Parathyroid adenoma (tissue), 2 donors: ENCODE results near the gene ACO2.

Experiments used
- H2AFZ ChIP-seq: fragments of 300-600 bp; sonication (generic); one replicate; pipeline ENCODE4 v1.7.0; 2017; ENCODE audit warnings: antibody characterized with exemption, mild to moderate bottlenecking
- H3K27ac ChIP-seq: fragments of 300-600 bp; sonication (generic); one replicate; pipeline ENCODE4 v1.7.0; 2017
- H3K27me3 ChIP-seq: fragments of 300-600 bp; sonication (generic); one replicate; pipeline ENCODE4 v1.7.0; 2017; ENCODE audit warnings: low read length; ENCODE audit not compliant: control insufficient read depth, insufficient read depth
- H3K36me3 ChIP-seq: fragments of 300-600 bp; sonication (generic); one replicate; pipeline ENCODE4 v1.7.0; 2017; ENCODE audit warnings: low read length; ENCODE audit not compliant: control insufficient read depth, insufficient read depth
- H3K4me1 ChIP-seq: fragments of 300-600 bp; sonication (generic); one replicate; pipeline ENCODE4 v1.7.0; 2017; ENCODE audit warnings: control low read depth
- H3K4me2 ChIP-seq: fragments of 300-600 bp; sonication (generic); one replicate; pipeline ENCODE4 v1.7.0; 2017; ENCODE audit warnings: low read length
- H3K4me3 ChIP-seq: fragments of 300-600 bp; sonication (generic); one replicate; pipeline ENCODE4 v1.7.0; 2017; ENCODE audit warnings: low read depth, low read length
- H3K79me2 ChIP-seq: fragments of 300-600 bp; sonication (generic); one replicate; pipeline ENCODE4 v1.7.0; 2017; ENCODE audit warnings: control low read depth
- H3K9ac ChIP-seq: fragments of 300-600 bp; sonication (generic); one replicate; pipeline ENCODE4 v1.7.0; 2017; ENCODE audit warnings: mild to moderate bottlenecking
- H3K9me3 ChIP-seq: fragments of 300-600 bp; sonication (generic); one replicate; pipeline ENCODE4 v1.7.0; 2017; ENCODE audit warnings: low read length; ENCODE audit not compliant: control insufficient read depth
- TF ChIP-seq, protein P1 (sequence below): fragments of 300-600 bp; sonication (generic); IDR thresholded peaks from one replicate; pipeline ENCODE4 v1.7.0; 2017; ENCODE audit warnings: antibody characterized with exemption, mild to moderate bottlenecking
- donor health status: primary hyperparathyroidism.

The ACO2 gene

DNA sequence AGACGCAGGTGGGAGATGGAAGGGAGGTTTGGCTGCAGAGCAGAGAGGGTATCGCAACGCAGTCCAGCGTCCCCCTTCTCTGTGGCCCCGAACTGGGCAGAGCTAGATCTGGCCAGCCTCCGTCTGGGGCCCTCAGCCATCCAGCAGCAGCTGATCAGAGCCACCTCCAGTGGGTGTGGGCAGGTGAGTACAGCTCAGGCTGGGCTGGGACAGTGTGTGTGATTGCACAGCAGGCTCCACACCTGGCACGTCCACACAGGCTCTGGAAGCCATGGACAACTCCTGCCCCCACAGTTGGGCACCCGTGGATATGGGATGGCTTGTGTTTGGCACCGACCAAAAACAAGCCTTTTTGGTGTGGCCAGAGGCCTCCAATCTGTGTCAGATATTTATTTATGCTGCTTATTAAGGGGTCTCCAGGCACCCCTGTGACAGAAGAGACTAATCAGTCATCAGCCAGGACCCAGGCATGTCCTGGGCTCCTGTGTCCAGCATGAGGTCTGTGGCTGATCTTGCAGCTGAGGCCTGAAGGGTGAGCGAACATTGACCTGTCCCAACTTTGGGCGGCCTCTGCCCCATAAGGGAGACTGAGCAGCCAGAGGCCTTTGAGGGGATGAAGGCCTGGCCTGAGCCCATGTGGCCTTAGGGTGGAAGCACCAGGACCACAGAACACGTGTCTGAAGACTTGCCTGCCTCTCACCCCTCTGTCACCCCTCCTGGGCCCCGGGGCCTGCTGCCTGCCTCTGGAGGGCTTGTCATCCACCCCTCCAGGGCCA lies 56.7 kb downstream of the ACO2 start:
- Histone ChIP-seq H3K4me1 (peaks cover 7% of the 10 kb centered on the region), H3K79me2 (no peaks in the 10 kb centered on the region), H3K4me2 (no peak overlapping the region), H3K9ac (no peak overlapping the region), H3K36me3 (no peaks in the 10 kb centered on the region), H2AFZ (no peak overlapping the region), H3K27ac (peak overlapping the region; percentile 22), H3K4me3 (no peak overlapping the region), H3K9me3 (no peaks in the 10 kb centered on the region), H3K27me3 (no peaks in the 10 kb centered on the region)
- TF ChIP-seq, protein P1, sequence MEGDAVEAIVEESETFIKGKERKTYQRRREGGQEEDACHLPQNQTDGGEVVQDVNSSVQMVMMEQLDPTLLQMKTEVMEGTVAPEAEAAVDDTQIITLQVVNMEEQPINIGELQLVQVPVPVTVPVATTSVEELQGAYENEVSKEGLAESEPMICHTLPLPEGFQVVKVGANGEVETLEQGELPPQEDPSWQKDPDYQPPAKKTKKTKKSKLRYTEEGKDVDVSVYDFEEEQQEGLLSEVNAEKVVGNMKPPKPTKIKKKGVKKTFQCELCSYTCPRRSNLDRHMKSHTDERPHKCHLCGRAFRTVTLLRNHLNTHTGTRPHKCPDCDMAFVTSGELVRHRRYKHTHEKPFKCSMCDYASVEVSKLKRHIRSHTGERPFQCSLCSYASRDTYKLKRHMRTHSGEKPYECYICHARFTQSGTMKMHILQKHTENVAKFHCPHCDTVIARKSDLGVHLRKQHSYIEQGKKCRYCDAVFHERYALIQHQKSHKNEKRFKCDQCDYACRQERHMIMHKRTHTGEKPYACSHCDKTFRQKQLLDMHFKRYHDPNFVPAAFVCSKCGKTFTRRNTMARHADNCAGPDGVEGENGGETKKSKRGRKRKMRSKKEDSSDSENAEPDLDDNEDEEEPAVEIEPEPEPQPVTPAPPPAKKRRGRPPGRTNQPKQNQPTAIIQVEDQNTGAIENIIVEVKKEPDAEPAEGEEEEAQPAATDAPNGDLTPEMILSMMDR, result no peak

DNA sequence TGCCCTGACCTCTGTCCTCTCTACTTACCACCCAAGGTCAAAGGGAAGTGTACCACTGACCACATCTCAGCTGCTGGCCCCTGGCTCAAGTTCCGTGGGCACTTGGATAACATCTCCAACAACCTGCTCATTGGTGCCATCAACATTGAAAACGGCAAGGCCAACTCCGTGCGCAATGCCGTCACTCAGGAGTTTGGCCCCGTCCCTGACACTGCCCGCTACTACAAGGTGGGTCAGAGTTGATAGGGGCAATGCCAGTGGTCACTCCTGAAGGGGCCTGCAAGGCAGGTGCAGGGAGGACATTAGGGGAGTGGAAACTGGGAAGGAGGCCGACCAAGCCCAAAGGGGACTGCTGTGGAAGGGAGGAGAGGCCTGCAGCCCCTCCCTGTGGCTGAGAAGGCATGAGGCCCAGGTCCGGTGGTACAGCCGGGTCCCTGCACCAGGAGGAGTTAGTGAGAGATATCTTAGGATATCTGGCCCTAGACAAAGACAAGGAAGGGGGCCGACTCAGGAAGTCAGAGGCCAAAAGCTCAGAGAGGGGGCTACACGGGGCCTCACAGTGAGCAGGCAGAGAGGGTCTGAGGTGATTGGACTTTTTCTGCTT lies 57.4 kb downstream of the ACO2 start:
- TF ChIP-seq, protein P1, result no peak
- H3K4me2 ChIP-seq, result no peak overlapping the region
- no peaks in the 10 kb centered on the region for H3K27me3 ChIP-seq
- H3K79me2 ChIP-seq, result no peaks in the 10 kb centered on the region
- no peak overlapping the region for H3K9ac ChIP-seq
- H3K4me1 ChIP-seq, result peaks cover 7% of the 10 kb centered on the region
- H3K9me3 ChIP-seq, result no peaks in the 10 kb centered on the region
- H2AFZ ChIP-seq, result no peak overlapping the region
- H3K36me3 ChIP-seq, result no peaks in the 10 kb centered on the region
- H3K4me3 ChIP-seq, result no peak overlapping the region
- H3K27ac ChIP-seq, result peak overlapping the region; percentile 22

DNA sequence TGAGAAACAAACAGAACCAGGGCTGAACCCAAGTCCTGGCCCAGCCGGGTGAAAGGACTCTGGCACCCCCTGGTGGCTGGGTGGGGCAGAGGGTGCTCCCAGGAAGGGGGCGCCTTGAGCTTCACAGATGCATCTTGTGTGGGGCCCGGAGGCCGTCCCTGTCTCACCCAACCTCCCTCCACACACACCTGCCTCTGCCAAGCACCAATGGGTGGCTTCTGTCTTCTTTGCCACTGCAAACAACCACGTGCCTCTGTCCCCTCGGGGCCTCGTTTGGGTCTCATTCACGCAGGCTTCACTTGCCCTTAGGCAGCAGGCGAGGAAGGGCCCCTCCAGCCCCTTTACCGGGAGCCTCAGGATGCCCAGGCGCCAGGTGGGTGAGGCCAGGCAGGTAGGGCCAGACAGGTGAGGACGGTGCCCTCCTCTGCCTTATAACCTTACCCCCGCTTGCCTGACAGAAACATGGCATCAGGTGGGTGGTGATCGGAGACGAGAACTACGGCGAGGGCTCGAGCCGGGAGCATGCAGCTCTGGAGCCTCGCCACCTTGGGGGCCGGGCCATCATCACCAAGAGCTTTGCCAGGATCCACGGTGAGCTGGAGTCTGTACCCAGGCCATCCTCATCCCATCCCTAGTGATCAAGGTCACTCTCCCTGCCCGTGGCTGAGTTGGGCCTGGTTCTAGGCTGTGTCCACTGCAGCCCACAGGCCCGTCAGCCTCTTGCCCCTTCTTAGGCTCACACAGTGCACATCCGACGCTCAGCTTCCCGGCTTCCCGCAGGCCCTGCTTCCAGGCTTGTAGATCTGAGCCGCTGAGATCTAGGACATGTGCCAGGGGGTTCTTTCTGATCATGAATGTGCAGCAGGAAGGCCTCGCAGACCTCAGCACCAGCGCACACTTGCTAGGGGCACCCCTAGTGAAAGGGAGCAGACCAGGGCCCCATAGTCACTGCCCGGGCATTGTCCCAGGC lies 58.2 kb downstream of the ACO2 start:
- Histone ChIP-seq H3K4me2 (no peak overlapping the region), H3K4me1 (peaks cover 11% of the 10 kb centered on the region), H3K79me2 (no peaks in the 10 kb centered on the region), H3K27me3 (no peaks in the 10 kb centered on the region), H3K9me3 (no peaks in the 10 kb centered on the region), H3K36me3 (no peaks in the 10 kb centered on the region), H2AFZ (no peak overlapping the region), H3K27ac (no peak overlapping the region), H3K9ac (no peak overlapping the region), H3K4me3 (no peak overlapping the region)
- TF ChIP-seq, protein P1, result peak; percentile 64

DNA sequence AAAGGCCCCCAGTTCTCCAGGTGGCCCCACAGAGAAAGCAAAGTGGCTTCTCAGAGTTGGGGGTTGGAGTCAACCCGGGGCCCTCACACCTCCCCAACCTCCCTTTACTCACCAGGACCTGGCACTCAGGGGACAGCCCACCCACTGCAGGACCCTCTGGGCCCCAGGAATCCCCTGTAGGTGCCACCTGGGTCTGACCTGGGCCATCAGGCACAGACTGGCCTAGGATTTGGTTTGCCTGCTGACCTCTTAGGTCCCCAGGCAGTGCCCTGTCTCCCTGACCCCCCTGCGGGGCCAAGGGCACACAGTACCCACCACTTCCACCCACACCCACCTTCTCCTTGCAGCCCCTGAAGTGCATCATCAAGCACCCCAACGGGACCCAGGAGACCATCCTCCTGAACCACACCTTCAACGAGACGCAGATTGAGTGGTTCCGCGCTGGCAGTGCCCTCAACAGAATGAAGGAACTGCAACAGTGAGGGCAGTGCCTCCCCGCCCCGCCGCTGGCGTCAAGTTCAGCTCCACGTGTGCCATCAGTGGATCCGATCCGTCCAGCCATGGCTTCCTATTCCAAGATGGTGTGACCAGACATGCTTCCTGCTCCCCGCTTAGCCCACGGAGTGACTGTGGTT lies 59.3 kb downstream of the ACO2 start:
- H2AFZ ChIP-seq, result no peak overlapping the region
- no peaks in the 10 kb centered on the region for H3K9me3 ChIP-seq
- H3K27ac ChIP-seq, result no peak overlapping the region
- H3K4me2 ChIP-seq, result no peak overlapping the region
- H3K9ac ChIP-seq, result no peak overlapping the region
- H3K4me1 ChIP-seq, result peaks cover 11% of the 10 kb centered on the region
- H3K4me3 ChIP-seq, result no peak overlapping the region
- no peaks in the 10 kb centered on the region for H3K27me3 ChIP-seq
- no peaks in the 10 kb centered on the region for H3K36me3 ChIP-seq
- TF ChIP-seq, protein P1, result no peak
- no peaks in the 10 kb centered on the region for H3K79me2 ChIP-seq
